Stimulated activated CD4-positive, alpha-beta T cell treated with anti-CD3 and anti-CD28 coated beads, Interleukin-1b, Interleukin-23, amount 100 ng/mL, for 1 hour (primary cell): ENCODE results near the gene CDKN2AIPNL.
A peak's percentile ranks its signal among the peaks of the same experiment; 100 is the strongest.
"Not testable (repeated sequence)": the region's sequence is repeated elsewhere in the genome, so short reads cannot be mapped to it uniquely, and the experiment has no call there.

Source experiments
- DNase-seq, 2 donors: peaks; one replicate each; pipeline ENCODE4 v3.0.0-alpha.2; 2020; ENCODE audit warnings: low read depth in 2 of 2

The CDKN2AIPNL gene

DNA sequence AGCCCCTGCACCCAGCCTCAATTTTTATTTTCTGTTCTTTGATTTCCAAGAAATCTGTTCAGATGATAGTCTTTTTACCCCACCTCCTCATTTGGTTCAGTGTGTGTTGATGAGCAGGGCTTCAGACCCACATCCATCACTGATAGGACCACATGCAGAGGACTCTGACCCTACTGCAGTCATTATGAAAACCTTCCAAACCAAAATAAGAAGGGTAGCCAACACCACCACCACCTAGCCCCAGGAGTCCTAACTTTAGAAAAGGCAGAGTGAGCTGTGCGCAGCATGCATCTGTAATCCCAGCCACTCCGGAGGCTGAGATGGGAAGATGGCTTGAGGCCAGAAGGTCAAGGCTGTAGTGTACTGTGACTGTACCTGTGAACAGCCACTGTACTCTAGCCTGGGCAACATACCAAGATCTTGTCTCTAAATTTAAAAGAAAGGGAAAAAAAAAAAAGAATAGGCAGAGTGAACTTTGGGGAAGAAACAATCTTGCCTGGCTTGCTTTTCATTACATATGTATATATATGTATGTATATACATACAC lies 13.0 kb downstream of the CDKN2AIPNL start:
- no peak for DNase-seq

DNA sequence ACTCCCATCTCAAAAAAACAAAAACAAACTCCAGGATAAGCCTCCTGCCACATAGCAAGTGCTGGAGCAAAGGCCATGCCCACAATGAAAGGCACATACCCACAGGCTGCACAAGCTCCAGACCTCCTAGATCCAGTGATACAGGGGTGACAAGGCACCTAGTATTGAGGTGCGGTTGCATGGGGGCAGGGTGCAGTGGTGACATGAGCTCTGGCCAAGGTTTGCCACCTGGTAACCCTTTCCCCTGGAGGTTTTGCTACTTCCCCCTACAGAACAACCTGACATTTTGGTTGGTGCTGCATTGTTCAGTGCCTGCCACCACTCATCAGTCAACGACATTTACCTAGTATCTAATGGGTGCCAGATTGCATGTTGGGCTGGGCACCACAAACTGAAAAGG lies 14.5 kb downstream of the CDKN2AIPNL start:
- no peak for DNase-seq

DNA sequence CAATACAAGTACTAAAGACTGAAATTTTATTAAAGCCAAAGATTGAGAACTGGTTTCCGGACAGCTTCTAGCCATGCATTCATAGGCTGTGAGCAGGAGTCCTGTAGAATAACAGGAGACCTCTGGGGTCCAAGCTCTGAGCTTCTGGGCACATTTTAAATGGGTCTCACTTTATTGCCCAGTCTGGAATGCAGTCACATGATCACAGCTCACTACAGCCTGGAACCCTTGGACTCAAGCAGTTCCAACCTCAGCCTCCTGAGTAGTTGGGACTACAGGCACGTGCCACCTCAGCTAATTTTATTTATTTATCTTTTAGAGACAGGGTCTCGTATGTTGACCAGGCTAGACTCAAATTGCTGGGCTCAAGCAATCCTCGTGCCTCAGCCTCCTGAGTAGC lies 15.4 kb downstream of the CDKN2AIPNL start:
- DNase-seq, result no peak

DNA sequence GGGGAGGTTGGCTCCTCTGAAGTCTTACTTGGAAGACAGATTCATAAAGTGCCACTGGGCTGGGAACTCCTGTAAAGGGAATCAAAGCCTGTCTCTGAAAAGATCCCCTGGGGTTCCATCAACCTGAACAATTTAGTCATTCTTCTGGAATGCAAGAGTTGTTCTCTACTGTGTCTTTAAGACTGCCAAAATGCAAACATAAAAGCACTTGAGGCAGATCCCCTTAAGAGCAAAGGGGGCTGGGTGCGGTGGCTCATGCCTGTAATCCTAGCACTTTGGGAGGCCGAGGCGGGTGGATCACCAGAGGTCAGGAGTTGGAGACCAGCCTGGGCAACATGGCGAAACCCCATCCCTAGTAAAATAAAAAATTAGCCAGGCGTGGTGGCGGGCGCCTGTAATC lies 16.7 kb downstream of the CDKN2AIPNL start:
- DNase-seq, result no peak

DNA sequence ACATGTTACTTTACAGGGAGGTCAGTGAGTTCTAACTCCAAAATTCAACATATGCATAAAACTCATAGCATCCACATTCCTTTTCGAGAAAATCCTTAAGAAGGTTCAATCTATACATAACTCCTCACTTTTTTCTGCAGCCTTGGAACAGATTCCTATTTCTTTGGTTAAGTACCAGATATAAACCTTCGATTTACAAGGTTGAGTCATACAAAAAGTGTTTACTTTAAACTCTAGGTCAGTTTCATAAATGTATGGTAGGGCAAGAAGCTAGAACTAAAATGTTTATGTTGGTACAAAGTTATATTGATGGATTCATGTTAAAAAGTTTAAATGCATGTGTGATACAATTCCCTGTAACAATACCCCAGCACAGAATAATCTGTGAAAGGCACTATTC lies 19.4 kb downstream of the CDKN2AIPNL start:
- no peak for DNase-seq

DNA sequence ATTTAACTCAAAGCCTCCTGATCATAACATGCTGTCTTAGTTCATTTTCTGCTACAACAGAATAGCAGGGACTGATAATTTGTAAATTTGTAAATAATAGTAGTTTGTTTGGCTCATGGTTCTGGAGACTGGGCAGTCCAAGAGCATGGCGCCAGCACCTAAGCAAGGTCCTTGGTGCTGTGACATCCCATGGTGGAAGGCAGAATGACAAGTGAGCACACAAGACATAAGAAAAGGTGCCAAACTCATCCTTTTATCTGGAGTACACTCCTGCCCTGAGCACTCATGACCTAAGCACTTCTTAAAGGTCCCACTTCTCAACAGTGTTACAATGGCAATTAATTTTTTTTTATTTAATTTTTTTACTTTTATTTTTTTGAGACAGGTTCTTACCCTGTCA lies 24.2 kb downstream of the CDKN2AIPNL start:
- DNase-seq, result no peak

DNA sequence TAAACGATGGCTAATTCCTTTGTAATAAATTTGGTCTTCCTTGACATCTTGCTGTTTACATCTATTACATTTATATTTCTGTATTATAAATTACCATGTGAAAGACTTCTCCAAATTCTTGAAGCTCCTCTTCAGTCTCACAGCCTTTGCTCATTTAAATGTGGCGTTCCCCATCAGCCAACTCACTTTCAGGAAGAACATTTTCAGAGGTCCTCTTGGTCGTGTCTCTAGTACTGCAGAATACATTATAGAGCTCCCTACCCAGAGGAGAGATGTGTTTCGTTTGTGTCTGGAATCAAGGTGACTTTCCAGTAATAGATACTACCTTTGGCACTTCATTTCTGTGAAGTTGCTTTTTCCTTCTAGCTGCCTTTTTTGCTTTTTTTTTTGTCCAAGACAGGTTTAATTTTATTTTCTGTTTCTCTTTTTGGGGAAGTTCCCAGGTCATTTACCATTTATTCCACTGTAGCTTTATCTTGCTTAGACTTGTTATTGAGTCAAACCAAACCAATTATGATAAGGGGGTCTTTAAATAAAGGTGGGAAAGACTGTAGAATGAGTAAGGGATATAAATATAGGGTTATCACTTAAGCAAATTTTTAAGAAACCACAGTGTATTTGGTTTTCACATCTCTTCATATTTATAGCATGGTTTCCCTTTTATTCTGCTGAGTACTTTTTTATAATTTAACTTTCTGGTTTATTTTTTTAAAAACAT lies 27.5 kb downstream of the CDKN2AIPNL start:
- no peak for DNase-seq

DNA sequence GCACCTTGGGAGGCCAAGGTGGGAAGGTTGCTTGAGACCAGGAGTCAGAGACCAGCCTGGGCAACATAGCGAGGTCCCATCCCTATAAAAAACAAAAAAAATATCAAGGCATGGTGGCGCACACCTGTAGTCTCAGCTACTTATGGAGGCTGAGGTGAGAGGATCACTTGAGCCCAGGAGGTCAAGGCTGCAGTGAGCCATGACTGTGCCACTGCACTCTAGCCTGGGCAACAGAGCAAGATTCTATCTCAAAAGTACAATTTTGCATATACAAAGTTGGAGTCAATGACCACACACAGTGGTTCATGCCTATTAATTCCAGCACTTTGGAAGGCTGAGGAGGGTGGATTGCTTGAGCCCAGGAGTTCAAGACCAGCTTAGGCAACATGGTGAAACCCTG lies 29.5 kb downstream of the CDKN2AIPNL start:
- not testable (repeated sequence) for DNase-seq

DNA sequence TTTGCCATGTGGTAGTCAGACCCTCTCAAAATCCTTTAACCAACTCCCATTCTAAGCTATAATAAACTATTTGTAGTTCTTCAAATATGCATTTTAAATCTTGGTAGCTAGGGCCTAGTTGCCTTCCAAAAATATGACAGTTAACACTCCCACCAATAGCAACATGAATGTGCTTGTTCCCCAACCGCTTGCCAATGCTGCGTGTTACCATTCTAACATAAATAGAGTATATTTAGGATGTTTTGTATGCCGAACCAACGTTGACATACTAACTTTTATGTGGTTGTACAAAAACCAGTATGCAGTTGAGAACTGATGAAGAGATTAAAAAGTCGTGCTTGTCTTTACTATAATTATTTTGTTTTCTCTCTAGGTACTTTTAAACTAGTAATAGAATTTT lies 31.3 kb downstream of the CDKN2AIPNL start:
- DNase-seq, result no peak

DNA sequence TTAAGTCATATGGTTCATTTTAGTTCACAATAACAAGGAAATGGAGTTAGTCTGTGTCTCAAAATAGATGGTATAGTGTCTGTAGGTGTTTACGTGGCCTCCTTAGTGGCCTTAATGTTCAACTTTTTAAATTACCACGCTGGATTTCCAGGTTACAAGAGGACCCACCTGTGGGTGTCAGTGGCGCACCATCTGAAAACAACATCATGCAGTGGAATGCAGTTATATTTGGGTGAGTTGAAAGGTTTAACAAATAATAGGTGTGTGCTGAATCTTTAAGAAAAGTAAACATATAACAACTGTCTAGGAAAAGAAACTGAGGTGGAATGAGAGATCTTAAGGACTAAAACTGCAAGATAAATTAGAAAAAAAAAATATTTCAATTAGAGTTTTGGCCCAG lies 37.4 kb downstream of the CDKN2AIPNL start:
- DNase-seq, result no peak

DNA sequence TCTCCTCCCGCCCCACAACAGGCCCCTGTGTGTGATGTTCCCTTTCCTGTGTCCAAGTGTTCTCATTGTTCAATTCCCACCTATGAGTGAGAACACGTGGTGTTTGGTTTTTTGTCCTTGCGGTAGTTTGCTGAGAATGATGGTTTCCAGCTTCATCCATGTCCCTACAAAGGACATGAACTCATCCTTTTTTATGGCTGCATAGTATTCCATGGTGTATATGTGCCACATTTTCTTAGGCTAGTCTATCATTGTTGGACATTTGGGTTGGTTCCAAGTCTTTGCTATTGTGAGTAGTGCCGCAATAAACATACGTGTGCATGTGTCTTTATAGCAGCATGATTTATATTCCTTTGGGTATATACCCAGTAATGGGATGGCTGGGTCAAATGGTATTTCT lies 38.0 kb downstream of the CDKN2AIPNL start:
- not testable (repeated sequence) for DNase-seq

DNA sequence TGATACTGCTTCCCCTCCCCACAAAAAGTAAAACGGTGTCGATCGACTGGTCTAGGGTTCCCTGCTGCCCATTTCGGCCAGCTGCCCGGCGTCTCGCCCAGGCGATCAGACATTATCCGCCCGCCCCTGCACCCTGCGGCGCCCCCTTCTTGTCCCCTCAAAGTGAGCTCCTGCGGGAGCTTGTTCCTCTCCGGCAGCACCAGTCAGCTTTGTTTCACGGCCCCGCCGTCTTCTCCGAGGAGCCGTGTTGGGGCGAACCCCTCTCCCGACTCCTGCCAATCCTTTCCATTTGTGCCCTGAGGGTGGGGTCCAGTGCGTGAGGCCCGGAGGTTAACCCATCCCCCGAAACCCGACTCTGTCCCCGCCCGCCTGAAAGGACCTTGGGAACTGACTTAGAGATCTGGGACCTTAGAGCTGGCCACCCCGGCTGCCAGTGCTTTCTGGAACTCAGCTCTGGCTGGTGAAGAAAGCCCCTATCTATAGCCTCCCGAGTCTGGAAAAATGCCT lies 39.8 kb downstream of the CDKN2AIPNL start:
- DNase-seq, result no peak

DNA sequence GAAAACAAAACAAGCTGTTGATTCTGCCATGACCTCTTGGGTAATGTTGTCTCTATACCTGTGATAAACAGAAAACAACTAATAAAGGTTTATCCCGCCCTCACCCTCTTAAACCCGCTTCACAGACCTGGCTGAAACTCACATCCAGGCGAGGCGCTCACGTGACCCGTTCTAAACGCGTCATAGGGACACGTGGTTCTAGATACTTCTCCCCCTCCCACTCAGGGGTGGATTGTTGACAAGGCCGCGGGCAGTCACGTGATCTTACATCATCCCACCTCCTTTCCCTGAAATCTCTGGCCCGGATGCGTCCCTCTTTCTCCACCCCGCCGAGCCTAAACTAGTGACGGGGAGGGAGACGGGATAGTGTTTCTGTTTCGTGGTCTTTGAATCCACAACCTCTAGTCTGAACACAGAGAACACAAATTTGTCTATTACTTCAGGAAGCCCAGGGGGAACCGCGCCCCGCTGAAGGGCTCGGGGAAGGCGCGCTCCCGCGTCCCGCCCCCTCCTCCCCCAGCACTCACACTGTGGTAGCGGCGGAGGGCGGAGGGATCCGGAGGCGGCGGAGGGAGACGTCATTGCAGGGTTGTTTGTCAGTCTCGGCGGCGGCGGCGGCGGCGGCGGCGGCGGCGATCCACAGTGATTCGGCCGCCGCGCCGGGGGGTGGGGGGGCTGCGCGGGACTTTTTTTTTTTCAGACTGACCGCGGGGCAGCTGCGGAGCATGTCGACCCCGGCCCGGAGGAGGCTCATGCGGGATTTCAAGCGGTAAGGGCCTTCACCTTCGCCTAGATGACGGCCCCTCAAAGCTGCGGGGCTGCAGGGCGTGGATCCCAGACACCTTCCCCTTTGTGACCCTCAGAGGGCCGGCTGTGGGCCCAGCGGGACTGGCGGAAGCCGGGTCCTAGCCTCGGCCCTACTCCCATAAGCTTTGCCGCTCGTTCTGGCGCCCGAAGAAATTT lies 40.5 kb downstream of the CDKN2AIPNL start, which contains the start of gene UBE2B:
TSS of gene UBE2B (plus strand) at position 699 of the 963 bp plus-strand sequence. CDS start at position 726, 27 bp downstream.
- DNase-seq, result peak; percentile 92 to 96

DNA sequence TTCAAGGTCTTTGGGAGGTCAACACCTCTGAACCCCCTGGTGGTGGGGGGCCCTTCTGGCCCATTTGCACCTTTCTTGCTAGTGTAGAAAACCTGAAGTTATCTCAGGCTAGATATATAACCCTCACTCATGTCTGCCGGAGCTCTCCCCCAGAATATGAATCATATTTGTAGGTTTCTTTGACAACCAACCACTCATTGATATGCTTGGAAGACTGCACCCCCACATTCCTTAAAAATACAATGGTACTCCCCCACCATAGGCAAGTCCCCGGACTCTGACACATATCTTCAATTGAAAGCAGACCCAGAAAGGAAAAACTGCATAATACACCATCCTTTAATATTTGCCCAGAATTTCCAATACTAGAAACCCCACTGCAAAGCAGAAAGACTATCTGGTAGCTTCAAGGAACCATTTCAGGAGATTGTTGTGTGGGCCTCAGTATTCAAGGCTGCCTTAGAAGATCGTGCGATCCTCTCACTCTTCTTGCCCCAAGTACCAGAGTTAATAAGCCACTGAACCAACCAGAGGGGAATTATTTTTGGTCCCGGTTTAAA lies 41.3 kb downstream of the CDKN2AIPNL start:
- DNase-seq, result no peak

DNA sequence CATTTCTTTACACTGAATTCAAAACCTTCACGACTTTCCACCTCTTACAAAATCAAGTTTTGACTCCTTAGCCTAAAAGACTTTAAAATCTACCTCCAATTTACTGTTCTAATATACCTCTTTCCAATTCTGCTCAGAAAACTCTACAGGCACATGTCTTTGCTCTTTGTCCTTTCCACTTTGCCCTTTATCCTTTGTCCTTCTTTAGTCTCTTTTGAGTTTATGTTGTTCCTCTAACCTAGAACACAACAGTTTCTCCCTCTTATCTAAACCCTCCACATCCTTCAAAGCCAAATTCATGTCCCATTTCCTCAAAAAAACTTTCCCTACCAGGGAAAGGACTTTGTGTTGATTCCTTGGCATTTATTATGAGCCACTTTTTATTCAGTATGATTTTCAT lies 46.1 kb downstream of the CDKN2AIPNL start:
- DNase-seq, result no peak

DNA sequence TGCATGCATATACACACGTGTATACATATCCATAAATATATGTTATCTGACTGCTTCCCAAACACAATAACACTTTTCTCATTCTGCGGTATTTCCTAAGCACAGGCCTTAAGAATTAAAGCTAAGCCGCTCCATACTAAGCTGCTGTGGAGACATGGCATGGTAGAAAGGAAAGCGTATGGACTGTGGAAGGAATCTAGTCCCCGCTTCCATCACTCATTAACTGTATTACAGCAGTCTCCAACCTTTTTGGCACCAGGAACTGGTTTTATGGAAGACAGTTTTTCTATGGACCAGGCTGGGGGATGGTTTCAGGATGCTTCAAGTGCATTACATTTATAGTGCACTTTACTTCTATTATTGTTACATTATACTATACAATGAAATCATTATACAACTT lies 56.0 kb downstream of the CDKN2AIPNL start:
- DNase-seq, result no peak
